Prostate gland (tissue), 2 donors: ENCODE measurements around the gene OGA.

Source experiments
- CTCF ChIP-seq, 4 experiments: fragments of 200-600 bp in 2 of 4; fragments of 450-650 bp in 2 of 4; sonication (generic) in 2 of 4; IDR thresholded peaks; 1 replicate in 3 of 4; 2 replicates in 1 of 4; pipeline ENCODE4 v1.5.1; 2016 to 2019; ENCODE audit warnings: antibody characterized with exemption in 4 of 4, mild to moderate bottlenecking in 2 of 4, moderate library complexity in 2 of 4
- POLR2A ChIP-seq: fragments of 450-650 bp; IDR thresholded peaks from one replicate; pipeline ENCODE4 v1.6.1; 2016; ENCODE audit warnings: antibody characterized with exemption, mild to moderate bottlenecking

- TF ChIP-seq CTCF (IDR thresholded peaks at IDR 0.05) (no peak), POLR2A (no peak)
Measured at GRCh38 chr10:101748496-101748895, 69.7 kb downstream of the OGA start.
